SKM-1 treated with dmso at 0.1 percent for 144 hours (cell line): Measurements from ENCODE around the gene CAMTA1.

Experiments used
- DNase-seq: peaks from one replicate; lab custom pipeline; 2025; ENCODE audit not compliant: unreplicated experiment; lab: John Stamatoyannopoulos, UW

CAMTA1 gene

GRCh38 chr1:7002728-7003127 lies 217.5 kb downstream of the CAMTA1 start:
- no peak for DNase-seq

GRCh38 chr1:7003676-7004075 lies 218.4 kb downstream of the CAMTA1 start:
- no peak for DNase-seq

DNA sequence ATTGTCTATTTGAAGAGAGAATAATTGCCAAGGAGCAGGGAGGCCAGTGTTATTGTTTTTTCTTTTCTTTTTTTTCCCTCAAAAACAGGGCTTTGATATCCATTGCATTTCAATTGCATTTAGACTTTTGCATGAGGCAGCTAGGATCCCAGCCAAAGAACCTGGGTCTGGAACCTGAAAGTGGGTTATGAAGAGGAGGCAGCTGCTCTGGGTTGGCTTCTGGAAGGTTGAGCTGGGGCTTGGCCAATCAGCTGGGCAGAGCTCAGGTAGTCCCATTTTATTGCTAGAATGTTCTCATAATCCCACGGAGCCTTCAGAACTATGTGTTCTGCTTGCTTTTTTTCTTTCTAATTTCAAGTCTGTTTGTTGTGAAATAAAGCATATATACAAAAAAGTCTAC lies 218.9 kb downstream of the CAMTA1 start:
- no peak for DNase-seq

- DNase-seq: no peak
Observed at GRCh38 chr1:7005762-7006161, 220.5 kb downstream of the CAMTA1 start.

- no peak for DNase-seq
Observed at GRCh38 chr1:7006996-7007871, 222.0 kb downstream of the CAMTA1 start.

GRCh38 chr1:7007902-7008301 lies 222.6 kb downstream of the CAMTA1 start:
- no peak for DNase-seq

- DNase-seq: no peak
Observed at GRCh38 chr1:7008331-7008730, 223.1 kb downstream of the CAMTA1 start.

DNA sequence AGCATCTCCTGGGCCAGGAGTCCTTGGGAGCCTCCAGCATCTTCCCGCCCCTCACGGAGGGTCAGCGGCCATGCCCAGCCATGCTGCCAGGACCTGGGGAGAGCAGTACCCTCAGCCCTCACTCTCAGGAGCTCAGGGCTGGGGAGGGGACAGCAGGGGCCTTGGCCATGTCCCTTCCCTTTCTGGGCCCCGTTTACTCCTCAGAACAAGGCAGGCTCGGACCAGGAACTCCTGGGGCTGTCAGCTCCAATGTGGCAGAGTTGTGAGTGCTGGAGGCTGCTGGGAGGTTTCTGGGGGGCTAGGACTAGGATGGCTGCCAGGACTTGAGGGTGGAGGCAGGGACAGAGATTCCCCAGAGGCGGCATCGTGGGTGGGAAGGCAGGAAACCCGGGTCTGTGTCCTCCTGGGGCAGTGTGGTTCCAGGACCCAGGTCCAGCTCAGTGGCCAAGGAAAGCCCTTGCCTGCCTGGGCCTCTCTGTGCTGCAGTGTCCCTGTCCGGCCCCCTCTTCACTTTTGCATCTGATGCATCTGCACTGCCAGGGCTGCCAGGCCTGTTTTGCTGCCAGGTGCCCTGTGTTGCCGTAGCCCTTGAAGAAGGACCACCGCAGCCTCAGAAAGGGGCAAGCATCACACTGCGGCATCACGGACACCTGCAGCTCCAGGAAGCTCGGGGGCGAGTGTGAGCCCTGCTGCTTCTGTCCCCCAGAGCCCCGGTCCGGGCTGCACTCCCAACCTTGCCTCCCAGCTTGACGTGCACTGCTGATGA lies 223.9 kb downstream of the CAMTA1 start:
- no peak for DNase-seq

- no peak for DNase-seq
Observed at GRCh38 chr1:7009741-7010525, 224.7 kb downstream of the CAMTA1 start.

GRCh38 chr1:7010534-7011200 lies 225.4 kb downstream of the CAMTA1 start:
- no peak for DNase-seq

- DNase-seq: no peak
Observed at GRCh38 chr1:7011826-7012225, 226.6 kb downstream of the CAMTA1 start.

DNA sequence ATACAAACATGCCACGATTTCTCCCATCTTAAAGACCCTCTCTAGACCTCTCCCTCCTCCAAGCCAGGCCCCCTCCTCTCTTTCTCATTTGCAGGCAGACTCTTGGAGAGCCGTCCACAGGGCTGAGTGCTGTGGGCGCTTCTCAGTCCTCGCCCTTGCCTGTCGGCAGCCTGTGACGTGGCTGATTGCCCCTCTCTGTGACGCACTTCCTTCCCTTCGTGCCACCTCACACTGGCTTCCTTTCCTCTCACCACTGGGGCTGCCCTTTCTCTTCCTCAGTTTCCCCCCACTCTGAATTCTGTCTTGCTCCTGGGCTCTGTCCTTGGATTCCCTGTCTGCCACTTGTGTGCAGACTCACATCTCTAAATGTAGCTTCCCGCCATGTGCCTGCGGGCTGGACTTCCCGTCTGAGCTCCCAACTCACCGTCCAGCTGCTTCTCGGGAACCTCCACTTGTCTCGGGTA lies 227.2 kb downstream of the CAMTA1 start:
- DNase-seq: no peak

- DNase-seq: no peak
Observed at GRCh38 chr1:7013833-7014639, 228.8 kb downstream of the CAMTA1 start.

GRCh38 chr1:7014640-7014930 lies 229.3 kb downstream of the CAMTA1 start:
- DNase-seq: no peak

DNA sequence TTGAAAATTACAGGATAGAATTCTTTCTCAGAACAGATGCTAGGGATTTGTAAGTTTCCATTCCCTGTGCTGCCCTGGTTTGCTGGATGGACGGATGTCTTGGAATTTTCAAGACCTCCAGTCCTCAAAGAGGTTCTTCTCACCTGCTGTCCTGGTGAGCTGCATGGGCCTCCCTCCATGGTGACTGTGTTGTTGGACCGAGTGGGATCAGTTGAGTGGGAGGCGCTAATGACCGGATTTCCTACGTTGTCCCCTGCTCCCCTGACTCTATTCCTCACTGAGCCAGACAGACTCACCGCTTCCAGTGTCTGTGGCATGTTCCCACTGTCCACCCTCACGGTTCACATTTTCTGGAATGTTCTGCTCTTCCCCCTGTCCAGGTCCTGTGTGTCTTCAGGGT lies 229.8 kb downstream of the CAMTA1 start:
- no peak for DNase-seq

GRCh38 chr1:7018351-7018750 lies 233.1 kb downstream of the CAMTA1 start:
- DNase-seq: no peak

- DNase-seq: no peak
Observed at GRCh38 chr1:7018826-7019225, 233.6 kb downstream of the CAMTA1 start.

GRCh38 chr1:7019510-7019909 lies 234.3 kb downstream of the CAMTA1 start:
- DNase-seq: no peak

DNA sequence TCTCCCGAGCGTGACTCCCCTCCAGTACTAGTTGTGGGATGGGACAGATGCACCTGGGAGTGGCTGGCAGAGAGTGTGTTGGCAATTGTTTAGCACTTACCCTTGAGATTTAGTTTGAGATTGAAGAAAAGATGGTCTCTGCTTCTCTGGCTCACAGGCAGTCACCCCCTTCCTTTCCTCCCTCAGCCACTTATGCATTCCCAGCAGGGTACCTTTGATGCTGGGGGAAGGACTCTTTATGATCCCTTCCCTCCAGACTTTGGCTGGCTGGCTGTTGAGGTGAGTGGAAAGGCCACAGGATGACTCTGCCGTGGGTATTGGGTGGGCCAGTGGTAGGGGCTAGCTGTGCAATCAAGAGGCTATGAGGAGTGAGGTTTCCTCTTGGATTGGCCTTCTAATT lies 236.8 kb downstream of the CAMTA1 start:
- DNase-seq: no peak

GRCh38 chr1:7025013-7025412 lies 239.8 kb downstream of the CAMTA1 start:
- no peak for DNase-seq
